Neuronal stem cell (in vitro differentiated cells): Measurements from ENCODE around the gene GKN2.

Source experiments
- DNase-seq: peaks from one replicate; pipeline ENCODE4 v3.0.0-alpha.2; 2013; ENCODE audit warnings: low spot score
- H2AFZ ChIP-seq: one replicate; pipeline ENCODE4 v1.6.1; 2013; ENCODE audit warnings: mild to moderate bottlenecking, low read length, inconsistent platforms
- H2AK5ac ChIP-seq: 2 replicates; pipeline ENCODE4 v1.6.1; 2013; ENCODE audit warnings: low read depth, mild to moderate bottlenecking, inconsistent platforms, low read length, moderate library complexity, mixed read lengths
- H2BK120ac ChIP-seq: 2 replicates; pipeline ENCODE4 v1.6.1; 2013; ENCODE audit warnings: low read depth, mild to moderate bottlenecking, inconsistent platforms, low read length, moderate library complexity, mixed read lengths
- H2BK12ac ChIP-seq: one replicate; pipeline ENCODE4 v1.6.1; 2013; ENCODE audit warnings: low read length, inconsistent platforms
- H2BK15ac ChIP-seq: 2 replicates; pipeline ENCODE4 v1.6.1; 2013; ENCODE audit warnings: mild to moderate bottlenecking, low read length, inconsistent platforms, mixed read lengths
- H2BK5ac ChIP-seq: one replicate; pipeline ENCODE4 v1.6.1; 2013; ENCODE audit warnings: inconsistent platforms, mild to moderate bottlenecking, low read length, moderate library complexity
- H3K14ac ChIP-seq: one replicate; pipeline ENCODE4 v1.6.1; 2013; ENCODE audit warnings: low read length, inconsistent platforms
- H3K18ac ChIP-seq: 2 replicates; pipeline ENCODE4 v1.6.1; 2013; ENCODE audit warnings: low read length, inconsistent platforms
- H3K23ac ChIP-seq: 2 replicates; pipeline ENCODE4 v1.6.1; 2013; ENCODE audit warnings: low read depth, mild to moderate bottlenecking, mixed read lengths, low read length, inconsistent platforms; ENCODE audit not compliant: poor library complexity
- H3K27ac ChIP-seq: replicated peaks from 3 replicates; pipeline ENCODE4 v1.5.1; 2013; ENCODE audit warnings: low read length, inconsistent platforms
- H3K27me3 ChIP-seq, 3 experiments: 2 replicates each; pipeline ENCODE4 v1.6.1; 2013; ENCODE audit warnings: low read length in 3 of 3, mild to moderate bottlenecking in 2 of 3, inconsistent platforms in 1 of 3, low read depth in 1 of 3, mixed read lengths in 1 of 3, moderate library complexity in 1 of 3; ENCODE audit not compliant: control insufficient read depth in 3 of 3, insufficient read depth in 3 of 3
- H3K36me3 ChIP-seq, 2 donors: replicated peaks in 1 of 2; 2 replicates each; pipeline ENCODE4 v1.6.1; 2013; ENCODE audit warnings: low read length in 2 of 2; ENCODE audit not compliant: control insufficient read depth in 2 of 2, insufficient read depth in 2 of 2
- H3K4ac ChIP-seq: 2 replicates; pipeline ENCODE4 v1.6.1; 2013; ENCODE audit warnings: inconsistent platforms, mild to moderate bottlenecking, low read length, moderate library complexity
- H3K4me1 ChIP-seq, 2 donors: 1 replicate in 1 of 2; 2 replicates in 1 of 2; pipeline ENCODE4 v1.6.1; 2013; ENCODE audit warnings: low read length in 2 of 2, low read depth in 1 of 2; ENCODE audit not compliant: control insufficient read depth in 2 of 2, insufficient read depth in 1 of 2
- H3K4me2 ChIP-seq: one replicate; pipeline ENCODE4 v1.6.1; 2013; ENCODE audit warnings: mild to moderate bottlenecking, low read length, inconsistent platforms; ENCODE audit not compliant: insufficient read depth, poor library complexity, severe bottlenecking
- H3K4me3 ChIP-seq, 2 donors: 2 replicates each; pipeline ENCODE4 v1.5.1; 2013; ENCODE audit warnings: low read length in 2 of 2, mild to moderate bottlenecking in 2 of 2, inconsistent platforms in 1 of 2, moderate library complexity in 1 of 2
- H3K79me1 ChIP-seq: one replicate; pipeline ENCODE4 v1.6.1; 2013; ENCODE audit warnings: low read depth, mild to moderate bottlenecking, inconsistent platforms, low read length, moderate library complexity
- H3K9ac ChIP-seq: one replicate; pipeline ENCODE4 v1.6.1; 2013; ENCODE audit warnings: mild to moderate bottlenecking, low read depth, low read length, inconsistent platforms; ENCODE audit not compliant: poor library complexity
- H3K9me3 ChIP-seq, 2 donors: replicated peaks in 1 of 2; 2 replicates each; pipeline versions ENCODE3 to v1.6.1; 2013; ENCODE audit warnings: low read length in 2 of 2, mild to moderate bottlenecking in 2 of 2, inconsistent platforms in 1 of 2, low read depth in 1 of 2, mixed read lengths in 1 of 2, moderate library complexity in 1 of 2; ENCODE audit not compliant: control insufficient read depth in 2 of 2, insufficient read depth in 1 of 2
- H4K8ac ChIP-seq: one replicate; pipeline ENCODE4 v1.6.1; 2013; ENCODE audit warnings: low read depth, mild to moderate bottlenecking, inconsistent platforms, low read length, moderate library complexity
- H4K91ac ChIP-seq: one replicate; pipeline ENCODE4 v1.6.1; 2013; ENCODE audit warnings: low read length, low read depth, mild to moderate bottlenecking, inconsistent platforms; ENCODE audit not compliant: poor library complexity
- WGBS, 2 donors: extraction: QIAGEN DNeasy Blood & Tissue Kit; methylation state at CpG; one replicate each; pipeline ENCODE4 v1.1.7; 2013; ENCODE audit warnings: missing lambda C conversion rate in 2 of 2, mixed read lengths in 1 of 2; ENCODE audit not compliant: insufficient read length in 2 of 2, insufficient replicate concordance in 1 of 2; ENCODE audit errors: extremely low coverage in 2 of 2; 5-methylcytosine and 5-hydroxymethylcytosine counted together

GKN2 gene

DNA sequence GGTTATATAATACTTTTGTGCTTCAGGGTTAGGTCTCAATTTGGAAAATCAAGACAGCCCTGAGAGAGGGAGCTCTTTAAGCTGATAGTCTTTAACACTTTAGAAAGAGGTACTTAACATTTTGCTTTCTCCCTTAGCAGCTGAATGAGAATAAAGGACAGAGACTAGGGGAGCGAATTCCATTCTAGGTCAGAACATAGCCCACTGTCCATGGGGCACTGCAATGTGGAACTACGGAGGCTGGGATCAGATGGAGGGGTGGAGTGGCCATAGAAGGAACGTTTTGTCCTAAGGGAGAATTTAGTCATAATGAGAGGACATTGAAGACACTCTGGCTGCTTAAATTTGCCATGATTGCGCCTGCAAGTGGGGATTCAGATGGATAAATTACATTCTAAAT lies 794 bp downstream of the GKN2 start:
- peaks cover 0 to 8% (median 0%) of the 10 kb centered on the region in 3 experiments for H3K27me3 ChIP-seq
- no peak overlapping the region for H3K23ac ChIP-seq
- H2AK5ac ChIP-seq: no peak overlapping the region
- H2BK5ac ChIP-seq: no peak overlapping the region
- no peak overlapping the region for H3K4me2 ChIP-seq
- H3K4ac ChIP-seq: no peak overlapping the region
- no peak overlapping the region for H2BK12ac ChIP-seq
- H2BK15ac ChIP-seq: no peak overlapping the region
- no peak overlapping the region for H3K27ac ChIP-seq
- H3K4me1 ChIP-seq: no peaks in the 10 kb centered on the region
- no peak overlapping the region for H2BK120ac ChIP-seq
- no peak overlapping the region for H3K9ac ChIP-seq
- no peaks in the 10 kb centered on the region for H3K79me1 ChIP-seq
- no peak overlapping the region for H3K18ac ChIP-seq
- no peak overlapping the region for H4K91ac ChIP-seq
- no peaks in the 10 kb centered on the region for H3K9me3 ChIP-seq
- H3K4me3 ChIP-seq: no peak overlapping the region
- no peak overlapping the region for H3K14ac ChIP-seq
- WGBS, 2 donors: no CpG with 5 or more reads among the region's 4 CpGs
- H3K36me3 ChIP-seq: no peaks in the 10 kb centered on the region
- H4K8ac ChIP-seq: no peak overlapping the region
- H2AFZ ChIP-seq: no peak overlapping the region
- DNase-seq: no peak

DNA sequence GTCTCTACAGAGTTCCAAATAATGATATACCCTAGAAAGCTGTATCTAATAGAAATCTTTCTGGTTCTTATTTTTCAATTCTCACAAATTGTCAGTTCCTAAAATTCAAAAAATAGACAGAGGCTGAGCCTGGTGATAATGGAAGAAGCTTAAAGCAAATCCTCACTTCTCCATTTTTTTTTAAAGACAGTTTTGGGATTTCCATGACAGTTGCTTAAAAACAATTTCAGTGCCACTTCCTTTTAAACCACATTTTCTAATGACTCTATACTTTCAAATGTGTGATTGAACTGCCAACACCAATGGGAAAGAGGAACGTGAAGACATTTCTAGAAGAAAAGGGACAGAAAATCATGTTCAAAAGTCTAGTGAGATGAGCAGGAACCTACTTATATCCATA lies 4.0 kb downstream of the GKN2 start:
- Histone ChIP-seq H3K23ac (no peak overlapping the region), H3K14ac (no peak overlapping the region)
- no CpG with 5 or more reads among the region's 1 CpG for WGBS, 2 donors

DNA sequence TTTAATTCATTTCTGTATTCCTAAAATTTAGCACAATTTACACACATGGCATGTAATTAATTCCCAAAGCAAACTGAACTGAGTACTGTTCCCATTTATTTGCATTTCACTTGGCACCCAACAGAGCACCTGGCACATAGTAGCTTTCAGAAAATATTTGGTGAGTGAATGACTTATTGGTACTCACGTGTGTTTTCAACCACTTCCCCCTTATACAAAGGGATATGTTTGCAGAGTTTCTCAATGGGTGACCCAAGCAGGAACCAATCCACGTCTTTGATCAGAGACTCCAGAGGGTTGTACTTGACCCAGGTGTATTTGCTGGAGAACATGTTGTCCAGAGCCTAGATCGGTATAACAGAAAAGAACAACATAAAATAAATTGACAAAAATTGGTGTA lies 6.6 kb downstream of the GKN2 start:
- no peaks in the 10 kb centered on the region for H3K36me3 ChIP-seq
- no peaks in the 10 kb centered on the region for H3K79me1 ChIP-seq
- no peak overlapping the region for H3K14ac ChIP-seq
- no peak overlapping the region for H3K4me2 ChIP-seq
- H3K18ac ChIP-seq: no peak overlapping the region
- H4K91ac ChIP-seq: no peak overlapping the region
- DNase-seq: no peak
- H2BK15ac ChIP-seq: no peak overlapping the region
- no peak overlapping the region for H2AFZ ChIP-seq
- H3K27ac ChIP-seq: no peak overlapping the region
- WGBS, 2 donors: no CpG with 5 or more reads among the region's 3 CpGs
- H3K4ac ChIP-seq: no peak overlapping the region
- no peak overlapping the region for H2BK5ac ChIP-seq
- no peak overlapping the region for H2BK12ac ChIP-seq
- peaks cover 0 to 3% (median 0%) of the 10 kb centered on the region in 3 experiments for H3K27me3 ChIP-seq
- peaks cover 0 to 8% of the 10 kb centered on the region in 2 donors for H3K4me1 ChIP-seq
- no peak overlapping the region for H3K4me3 ChIP-seq
- no peak overlapping the region for H3K23ac ChIP-seq
- no peaks in the 10 kb centered on the region for H3K9me3 ChIP-seq
- H2AK5ac ChIP-seq: no peak overlapping the region
- no peak overlapping the region for H4K8ac ChIP-seq
- H2BK120ac ChIP-seq: no peak overlapping the region
- H3K9ac ChIP-seq: no peak overlapping the region

More for the DNA sequence above, 4.0 kb downstream of the GKN2 start:
- Histone ChIP-seq H3K4ac (no peak overlapping the region), H3K9me3 (no peaks in the 10 kb centered on the region), H3K18ac (no peak overlapping the region), H3K36me3 (no peaks in the 10 kb centered on the region), H2BK15ac (no peak overlapping the region), H4K8ac (no peak overlapping the region), H3K27ac (no peak overlapping the region), H2AK5ac (no peak overlapping the region), H4K91ac (no peak overlapping the region), H2BK12ac (no peak overlapping the region), H3K79me1 (no peaks in the 10 kb centered on the region), H3K9ac (no peak overlapping the region), H3K4me3 (no peak overlapping the region), H3K4me2 (no peak overlapping the region), H3K4me1 (peaks cover 0 to 7% of the 10 kb centered on the region in 2 donors), H2BK120ac (no peak overlapping the region), H2BK5ac (no peak overlapping the region), H3K27me3 (peaks cover 0 to 8% (median 0%) of the 10 kb centered on the region in 3 experiments), H2AFZ (no peak overlapping the region)
- no peak for DNase-seq

DNA sequence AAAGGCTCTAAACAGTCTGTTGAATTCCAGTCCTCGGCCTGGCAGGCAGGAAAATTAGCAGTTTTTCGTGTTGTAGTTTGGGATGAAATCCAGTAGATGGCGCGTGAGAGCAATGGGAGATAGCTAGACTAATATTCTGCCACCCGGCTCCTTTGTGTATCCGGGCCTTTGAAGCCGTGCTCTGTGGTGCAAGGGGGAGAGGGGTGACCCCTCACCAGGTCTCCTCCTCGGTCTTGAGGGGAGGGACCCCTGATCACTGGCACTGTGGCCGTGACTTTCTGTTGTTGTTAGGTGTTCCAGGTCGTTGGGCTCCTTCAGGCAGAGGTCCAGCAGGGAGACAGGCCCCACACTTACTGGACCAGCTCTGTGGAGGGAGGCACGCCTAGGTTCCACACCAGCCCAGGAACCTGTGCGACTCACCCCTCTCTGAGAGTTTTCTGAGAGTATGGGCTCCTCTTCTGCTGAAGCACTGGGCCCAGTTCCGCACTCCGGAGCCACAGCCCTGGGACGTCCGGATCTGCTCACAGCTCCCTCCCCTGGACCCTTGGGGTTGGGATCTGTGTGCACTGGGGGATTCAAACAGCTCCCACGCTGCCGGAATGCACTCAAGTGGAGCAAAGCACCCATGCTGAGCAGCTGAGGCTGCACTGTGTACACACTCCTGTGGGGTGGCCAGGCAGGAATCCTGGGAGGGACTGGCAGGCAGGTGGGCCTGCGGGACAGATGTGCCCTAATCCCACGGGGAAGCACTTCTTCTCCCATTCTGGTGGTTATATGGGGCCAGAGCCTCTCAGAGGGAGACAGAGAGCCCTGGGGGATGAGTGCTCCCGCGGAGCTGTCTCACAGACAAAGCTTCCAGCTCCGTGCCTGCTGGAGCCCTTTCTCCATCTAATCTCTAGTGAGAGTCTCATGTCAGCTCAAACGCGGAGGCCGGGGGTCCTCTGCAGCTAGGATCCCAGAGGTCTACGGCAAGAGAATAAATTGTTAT lies 8.8 kb downstream of the GKN2 start:
- peaks cover 0 to 8% of the 10 kb centered on the region in 2 donors for H3K4me1 ChIP-seq
- no peaks in the 10 kb centered on the region for H3K9me3 ChIP-seq
- H3K79me1 ChIP-seq: no peaks in the 10 kb centered on the region
- H3K4me3 ChIP-seq: peak overlapping the region in 1 of 2 donors; percentile 36
- no peak overlapping the region for H2BK5ac ChIP-seq
- DNase-seq: peak; percentile 76
- peak overlapping the region; percentile 84 for H2AFZ ChIP-seq
- peak overlapping the region; percentile 23 for H2BK15ac ChIP-seq
- H3K36me3 ChIP-seq: no peaks in the 10 kb centered on the region
- peak overlapping the region; percentile 88 for H3K18ac ChIP-seq
- H3K14ac ChIP-seq: no peak overlapping the region
- no peak overlapping the region for H2BK120ac ChIP-seq
- peak overlapping the region; percentile 56 for H3K9ac ChIP-seq
- H3K4me2 ChIP-seq: no peak overlapping the region
- peak overlapping the region; percentile 77 for H4K8ac ChIP-seq
- no CpG with 5 or more reads among the region's 27 CpGs for WGBS, 2 donors
- H2BK12ac ChIP-seq: no peak overlapping the region
- H2AK5ac ChIP-seq: no peak overlapping the region
- H3K27ac ChIP-seq: no peak overlapping the region
- H3K27me3 ChIP-seq: no peaks in the 10 kb centered on the region
- no peak overlapping the region for H3K23ac ChIP-seq
- no peak overlapping the region for H3K4ac ChIP-seq
- H4K91ac ChIP-seq: peak overlapping the region; percentile 47
